Parathyroid adenoma (tissue), 2 donors: ENCODE data around the gene FSTL5.

Source experiments
- H2AFZ ChIP-seq: fragments of 300-600 bp; sonication (generic); one replicate; pipeline ENCODE4 v1.7.0; 2017; ENCODE audit warnings: antibody characterized with exemption, mild to moderate bottlenecking
- H3K27ac ChIP-seq: fragments of 300-600 bp; sonication (generic); one replicate; pipeline ENCODE4 v1.7.0; 2017
- H3K27me3 ChIP-seq: fragments of 300-600 bp; sonication (generic); one replicate; pipeline ENCODE4 v1.7.0; 2017; ENCODE audit warnings: low read length; ENCODE audit not compliant: control insufficient read depth, insufficient read depth
- H3K36me3 ChIP-seq: fragments of 300-600 bp; sonication (generic); one replicate; pipeline ENCODE4 v1.7.0; 2017; ENCODE audit warnings: low read length; ENCODE audit not compliant: control insufficient read depth, insufficient read depth
- H3K4me1 ChIP-seq: fragments of 300-600 bp; sonication (generic); one replicate; pipeline ENCODE4 v1.7.0; 2017; ENCODE audit warnings: control low read depth
- H3K4me2 ChIP-seq: fragments of 300-600 bp; sonication (generic); one replicate; pipeline ENCODE4 v1.7.0; 2017; ENCODE audit warnings: low read length
- H3K4me3 ChIP-seq: fragments of 300-600 bp; sonication (generic); one replicate; pipeline ENCODE4 v1.7.0; 2017; ENCODE audit warnings: low read depth, low read length
- H3K79me2 ChIP-seq: fragments of 300-600 bp; sonication (generic); one replicate; pipeline ENCODE4 v1.7.0; 2017; ENCODE audit warnings: control low read depth
- H3K9ac ChIP-seq: fragments of 300-600 bp; sonication (generic); one replicate; pipeline ENCODE4 v1.7.0; 2017; ENCODE audit warnings: mild to moderate bottlenecking
- H3K9me3 ChIP-seq: fragments of 300-600 bp; sonication (generic); one replicate; pipeline ENCODE4 v1.7.0; 2017; ENCODE audit warnings: low read length; ENCODE audit not compliant: control insufficient read depth
- CTCF ChIP-seq: fragments of 300-600 bp; sonication (generic); IDR thresholded peaks from one replicate; pipeline ENCODE4 v1.7.0; 2017; ENCODE audit warnings: antibody characterized with exemption, mild to moderate bottlenecking
- donor health status: primary hyperparathyroidism.

FSTL5 gene

GRCh38 chr4:161581262-161582230, 582.3 kb downstream of the FSTL5 start:
- H3K4me1 ChIP-seq: no peaks in the 10 kb centered on the region
- H3K4me3 ChIP-seq: no peak overlapping the region
- no peak overlapping the region for H3K4me2 ChIP-seq
- H3K27ac ChIP-seq: no peak overlapping the region
- H2AFZ ChIP-seq: no peak overlapping the region
- H3K79me2 ChIP-seq: no peaks in the 10 kb centered on the region
- no peaks in the 10 kb centered on the region for H3K36me3 ChIP-seq
- H3K9me3 ChIP-seq: no peaks in the 10 kb centered on the region
- no peaks in the 10 kb centered on the region for H3K27me3 ChIP-seq
- no peak overlapping the region for H3K9ac ChIP-seq
- no peak for TF ChIP-seq CTCF

- Histone ChIP-seq H3K27ac (no peak overlapping the region), H3K27me3 (no peaks in the 10 kb centered on the region), H3K4me3 (no peak overlapping the region), H3K4me2 (no peak overlapping the region), H3K79me2 (no peaks in the 10 kb centered on the region), H3K9me3 (no peaks in the 10 kb centered on the region), H2AFZ (no peak overlapping the region), H3K4me1 (no peaks in the 10 kb centered on the region), H3K36me3 (no peaks in the 10 kb centered on the region), H3K9ac (no peak overlapping the region)
- no peak for TF ChIP-seq CTCF
Observed at GRCh38 chr4:161577579-161578301, 586.1 kb downstream of the FSTL5 start.

GRCh38 chr4:161573836-161574235, 590.0 kb downstream of the FSTL5 start:
- H3K27me3 ChIP-seq: no peaks in the 10 kb centered on the region
- no peak overlapping the region for H2AFZ ChIP-seq
- no peak overlapping the region for H3K27ac ChIP-seq
- H3K9ac ChIP-seq: no peak overlapping the region
- H3K79me2 ChIP-seq: no peaks in the 10 kb centered on the region
- TF ChIP-seq CTCF: no peak
- H3K4me2 ChIP-seq: no peak overlapping the region
- no peak overlapping the region for H3K4me3 ChIP-seq
- no peaks in the 10 kb centered on the region for H3K36me3 ChIP-seq
- no peaks in the 10 kb centered on the region for H3K4me1 ChIP-seq
- H3K9me3 ChIP-seq: no peaks in the 10 kb centered on the region

- H3K9ac ChIP-seq: no peak overlapping the region
- H3K4me1 ChIP-seq: no peaks in the 10 kb centered on the region
- no peaks in the 10 kb centered on the region for H3K27me3 ChIP-seq
- H3K9me3 ChIP-seq: no peaks in the 10 kb centered on the region
- no peaks in the 10 kb centered on the region for H3K79me2 ChIP-seq
- no peak for TF ChIP-seq CTCF
- H2AFZ ChIP-seq: no peak overlapping the region
- no peak overlapping the region for H3K4me3 ChIP-seq
- H3K36me3 ChIP-seq: no peaks in the 10 kb centered on the region
- no peak overlapping the region for H3K27ac ChIP-seq
- no peak overlapping the region for H3K4me2 ChIP-seq
Observed at GRCh38 chr4:161564230-161564834, 599.5 kb downstream of the FSTL5 start.
